Inflammatory macrophage treated with lipopolysaccharide for 4 hours (primary cell): ENCODE data around the gene TAF9B.
A peak's percentile ranks its signal among the peaks of the same experiment; 100 is the strongest.
"Not testable (repeated sequence)": the region's sequence is repeated elsewhere in the genome, so short reads cannot be mapped to it uniquely, and the experiment has no call there.

ENCODE experiments used
- DNase-seq: peaks from one replicate; pipeline ENCODE4 v3.0.0-alpha.2; 2020

The TAF9B gene, protein sequence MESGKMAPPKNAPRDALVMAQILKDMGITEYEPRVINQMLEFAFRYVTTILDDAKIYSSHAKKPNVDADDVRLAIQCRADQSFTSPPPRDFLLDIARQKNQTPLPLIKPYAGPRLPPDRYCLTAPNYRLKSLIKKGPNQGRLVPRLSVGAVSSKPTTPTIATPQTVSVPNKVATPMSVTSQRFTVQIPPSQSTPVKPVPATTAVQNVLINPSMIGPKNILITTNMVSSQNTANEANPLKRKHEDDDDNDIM

DNA sequence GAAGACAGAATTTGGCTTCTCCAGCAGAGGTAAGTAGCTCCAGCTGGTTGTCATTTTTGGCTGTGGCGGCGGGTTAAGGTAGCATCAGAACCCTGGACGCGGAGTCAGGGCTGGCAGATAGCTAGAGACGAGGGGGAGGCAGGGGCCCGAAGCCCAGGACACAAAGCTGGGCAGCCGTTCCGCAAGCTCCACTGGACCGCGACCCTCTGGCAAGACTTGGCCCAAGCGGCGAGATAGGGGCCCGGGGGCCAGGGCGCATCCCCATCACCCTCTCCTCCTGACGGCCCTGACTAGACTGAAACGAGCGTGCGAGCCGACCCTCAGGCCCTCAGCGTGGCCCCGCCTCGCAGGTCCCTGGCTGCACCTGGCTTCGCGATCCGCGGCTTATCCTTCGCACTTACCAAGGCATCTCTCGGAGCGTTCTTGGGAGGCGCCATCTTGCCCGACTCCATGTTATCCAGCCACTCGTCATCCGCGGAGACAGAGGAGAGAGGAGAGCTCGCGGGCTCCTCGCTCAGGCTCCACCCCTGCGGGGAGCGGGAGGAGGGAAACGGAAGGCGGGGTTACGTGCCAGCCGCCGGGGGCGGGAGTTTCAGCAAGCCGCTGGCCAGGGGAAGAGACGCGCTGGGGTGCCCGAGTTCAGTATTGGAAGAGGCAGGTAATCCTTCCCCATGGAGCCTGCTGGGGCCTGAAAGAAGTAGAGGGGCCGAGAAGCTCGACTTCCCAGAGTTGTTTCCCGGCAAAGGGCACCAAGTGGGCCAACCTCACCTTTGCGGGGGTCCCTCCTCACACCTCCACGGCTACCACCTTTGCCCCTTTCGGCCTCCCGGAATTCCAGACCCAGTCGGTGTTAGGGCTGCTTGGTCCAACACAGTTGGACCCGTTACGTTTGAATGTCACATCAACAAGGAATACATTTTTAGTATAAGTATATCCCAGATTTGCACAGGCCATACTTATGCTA, at the start of gene TAF9B:
Gene TAF9B (minus strand): TSS at position 491 of the 964 bp plus-strand sequence. CDS start 39 bp downstream, at position 452.
- peak; percentile 76 for DNase-seq

DNA sequence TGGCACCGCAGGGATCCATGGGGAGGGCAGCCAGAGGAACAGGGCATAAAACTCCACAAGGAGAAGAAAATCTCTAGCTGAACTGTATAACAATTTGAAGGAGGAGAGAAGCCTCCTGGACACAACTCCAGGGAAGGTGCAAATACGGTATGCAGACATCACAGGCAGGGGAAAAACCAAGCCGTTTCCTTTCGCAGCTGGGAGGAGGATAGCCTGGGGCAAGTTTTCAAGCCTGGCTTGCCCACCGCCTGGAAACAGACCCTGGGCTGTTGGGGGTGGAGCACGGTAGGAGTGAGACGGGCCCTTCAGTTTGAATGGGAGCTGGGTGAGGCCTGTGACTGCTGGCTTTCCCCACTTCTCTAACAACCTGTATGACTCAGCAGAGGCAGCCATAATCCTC, 43.4 kb upstream of the TAF9B start:
- DNase-seq = no peak

GRCh38 chrX:78181307-78181706, 41.9 kb upstream of the TAF9B start:
- no peak for DNase-seq

DNA sequence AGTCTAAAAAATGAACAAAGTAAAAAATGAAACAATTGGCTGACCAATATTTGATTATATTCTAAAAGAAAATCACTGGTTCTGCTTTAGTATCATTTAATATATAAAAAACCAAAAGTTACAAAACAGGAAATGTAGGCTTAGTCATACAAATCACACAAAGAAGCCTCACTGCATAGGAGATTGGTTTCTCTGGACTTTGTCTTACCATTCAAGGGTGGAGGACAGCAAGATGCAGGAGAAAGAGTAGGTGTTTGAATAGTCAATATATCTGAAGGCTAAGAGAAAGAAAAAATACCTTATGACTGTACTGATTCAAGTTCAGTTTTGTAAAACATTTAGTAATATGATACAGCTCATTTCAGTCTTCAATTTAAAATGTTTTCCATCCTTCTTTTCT, 28.6 kb upstream of the TAF9B start:
- peak; percentile 0 for DNase-seq

DNA sequence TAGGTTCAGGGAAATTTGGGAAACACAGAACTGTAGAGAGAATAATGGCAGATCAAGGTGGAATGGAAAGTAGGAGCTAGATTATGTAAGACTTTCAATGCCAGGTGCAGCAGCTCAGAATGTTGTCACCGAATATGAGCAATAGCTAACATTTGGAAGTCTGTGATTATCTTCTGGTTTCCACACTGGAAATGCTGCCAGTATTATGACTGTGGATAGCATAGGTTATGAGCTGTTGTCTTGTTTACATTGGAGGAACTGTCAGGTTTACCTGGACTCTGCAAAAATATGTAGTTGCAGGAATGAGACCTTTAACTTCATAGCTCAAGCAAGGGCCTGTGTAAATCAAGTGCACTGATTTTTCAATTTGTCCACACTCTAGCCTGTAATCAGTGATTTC, 26.0 kb upstream of the TAF9B start:
- DNase-seq = no peak

DNA sequence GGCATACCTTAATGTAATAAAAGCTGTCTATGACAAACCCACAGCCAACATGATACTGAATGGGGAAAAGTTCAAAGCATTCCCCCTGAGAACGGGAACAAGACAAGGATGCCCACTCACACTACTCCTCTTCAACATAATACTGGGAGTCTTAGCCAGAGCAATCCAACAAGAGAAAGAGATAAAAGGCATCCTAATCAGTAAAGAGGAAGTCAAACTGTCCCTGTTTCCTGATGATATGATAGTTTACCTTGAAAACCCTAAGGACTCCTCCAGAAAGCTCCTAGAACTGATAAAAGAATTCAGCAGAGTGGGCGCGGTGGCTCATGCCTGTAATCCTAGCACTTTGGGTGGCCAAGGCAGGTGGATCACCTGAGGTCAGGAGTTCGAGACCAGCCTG, 23.7 kb upstream of the TAF9B start:
- not testable (repeated sequence) for DNase-seq

DNA sequence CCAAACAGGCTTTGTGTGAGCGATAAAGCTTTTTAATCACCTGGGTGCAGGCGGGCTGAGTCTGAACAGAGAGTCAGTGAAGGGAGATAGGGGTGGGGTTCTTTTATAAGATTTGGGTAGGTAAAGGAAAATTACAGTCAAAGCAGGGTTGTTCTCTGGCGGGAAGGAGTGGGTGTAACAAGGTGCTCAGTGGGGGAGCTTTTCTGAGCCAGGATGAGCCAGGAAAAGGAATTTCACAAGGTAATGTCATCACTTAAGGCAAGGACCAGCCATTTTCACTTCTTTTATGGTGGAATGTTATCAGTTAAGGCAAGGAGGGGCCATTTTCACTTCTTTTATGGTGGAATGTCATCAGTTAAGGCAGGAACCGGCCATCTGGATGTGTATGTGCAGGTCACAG, 21.3 kb upstream of the TAF9B start:
- not testable (repeated sequence) for DNase-seq

- not testable (repeated sequence) for DNase-seq
These were observed 18.4 kb upstream of the TAF9B start for GRCh38 chrX:78157846-78158245.

GRCh38 chrX:78157373-78157772, 17.9 kb upstream of the TAF9B start:
- DNase-seq = not testable (repeated sequence)

DNA sequence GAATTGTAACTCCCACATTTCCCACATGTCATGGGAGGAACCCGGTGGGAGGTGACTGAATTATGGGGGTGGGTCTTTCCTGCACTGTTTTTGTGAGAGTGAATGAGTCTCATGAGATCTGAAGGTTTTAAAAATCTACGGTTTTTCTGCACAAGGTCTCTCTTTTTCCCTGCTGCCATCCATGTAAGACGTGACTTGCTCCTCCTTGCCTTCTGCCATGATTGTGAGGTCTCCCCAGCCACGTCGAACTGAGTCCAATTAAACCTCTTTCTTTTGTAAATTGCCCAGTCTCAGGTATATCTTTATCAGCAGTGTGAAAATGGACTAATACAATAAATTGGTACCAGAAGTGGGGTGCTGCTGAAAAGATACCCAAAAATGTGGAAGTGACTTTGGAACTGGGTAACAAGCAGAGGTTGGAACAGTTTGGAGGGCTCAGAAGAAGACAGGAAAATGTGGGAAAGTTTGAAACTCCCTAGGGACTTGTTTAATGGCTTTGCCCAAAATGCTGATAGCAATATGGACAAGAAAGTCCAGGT, 7.6 kb upstream of the TAF9B start:
- not testable (repeated sequence) for DNase-seq

DNA sequence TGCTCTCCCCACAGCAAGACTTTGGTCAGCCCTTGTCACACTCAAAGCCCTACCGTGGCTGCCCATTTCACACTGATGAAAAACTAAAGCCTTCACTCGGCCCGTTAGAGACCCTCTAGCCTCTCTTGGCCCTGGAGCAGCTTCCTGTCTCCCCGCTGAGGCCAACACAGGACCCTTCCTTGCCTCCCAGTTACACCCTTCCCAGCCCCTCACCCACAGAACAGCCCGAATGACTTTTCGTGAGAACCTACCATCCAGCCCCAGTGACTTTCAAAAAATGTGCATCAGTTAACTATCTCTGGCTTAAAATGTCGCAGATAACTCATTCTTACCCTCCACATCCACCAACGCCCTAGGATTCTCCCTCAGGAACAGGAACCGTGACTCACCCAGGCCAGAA, 756 bp upstream of the TAF9B start:
- no peak for DNase-seq

GRCh38 chrX:78133238-78133960, 6.1 kb downstream of the TAF9B start:
- no peak for DNase-seq

DNA sequence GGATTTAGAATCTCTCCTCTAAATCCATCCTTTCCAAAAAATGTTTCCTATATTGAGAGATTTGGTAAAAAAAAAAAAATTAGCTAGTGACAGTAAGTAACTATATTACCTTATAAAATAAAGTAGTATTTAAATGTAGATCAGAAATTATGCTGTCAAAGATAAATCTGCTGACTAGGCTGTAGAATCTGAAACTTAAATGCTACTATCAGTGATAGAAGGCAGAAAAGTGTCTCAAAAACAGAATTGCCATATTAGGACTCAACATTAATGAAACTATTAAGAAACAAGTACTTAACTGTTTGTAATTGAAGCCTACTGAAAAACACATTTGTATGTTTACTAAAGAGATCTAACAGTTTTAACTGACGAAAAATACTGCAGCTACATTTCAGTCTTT, 8.3 kb downstream of the TAF9B start:
- DNase-seq = no peak

DNA sequence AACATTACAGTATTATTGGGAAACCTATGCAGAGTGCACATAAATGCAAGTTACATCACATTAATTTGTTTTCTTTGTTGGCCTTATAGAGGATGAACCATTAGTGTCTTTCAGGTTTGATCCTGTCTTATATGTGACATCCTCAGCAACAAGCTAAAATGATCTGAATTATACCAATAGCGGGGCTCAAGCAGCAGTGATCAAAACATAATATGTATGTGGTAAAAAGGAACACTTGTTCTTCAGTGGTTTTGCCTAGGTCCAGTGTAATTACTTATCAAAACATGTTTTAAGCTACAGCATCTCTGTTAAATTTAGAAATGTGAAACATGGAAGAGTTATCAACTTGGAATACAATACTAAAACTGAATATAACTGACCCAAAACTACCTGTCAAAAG, 9.1 kb downstream of the TAF9B start:
- DNase-seq = no peak

- no peak for DNase-seq
These were observed 9.7 kb downstream of the TAF9B start for GRCh38 chrX:78129714-78130113.

- not testable (repeated sequence) for DNase-seq
These were observed 13.7 kb downstream of the TAF9B start for GRCh38 chrX:78125781-78126180.

DNA sequence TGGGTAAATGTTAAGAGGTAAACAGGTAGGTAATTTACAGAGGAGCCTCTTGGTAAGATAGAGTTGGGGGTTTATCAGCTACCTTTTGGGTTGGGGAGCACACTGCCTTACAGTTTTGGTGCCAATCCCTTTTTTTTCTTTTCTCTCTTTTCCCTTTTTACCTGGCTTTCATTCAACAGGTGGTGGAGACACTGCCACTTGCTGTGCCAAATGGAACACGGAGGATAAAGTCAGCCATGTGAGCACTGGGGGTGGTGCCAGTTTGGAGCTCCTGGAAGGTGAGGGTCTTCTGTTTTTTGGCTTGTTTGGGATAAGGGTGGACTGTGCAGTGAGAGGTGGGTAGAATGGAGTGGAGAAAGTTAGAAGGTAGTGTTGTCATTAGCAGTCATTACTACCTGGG, 14.3 kb downstream of the TAF9B start:
- DNase-seq = no peak

DNA sequence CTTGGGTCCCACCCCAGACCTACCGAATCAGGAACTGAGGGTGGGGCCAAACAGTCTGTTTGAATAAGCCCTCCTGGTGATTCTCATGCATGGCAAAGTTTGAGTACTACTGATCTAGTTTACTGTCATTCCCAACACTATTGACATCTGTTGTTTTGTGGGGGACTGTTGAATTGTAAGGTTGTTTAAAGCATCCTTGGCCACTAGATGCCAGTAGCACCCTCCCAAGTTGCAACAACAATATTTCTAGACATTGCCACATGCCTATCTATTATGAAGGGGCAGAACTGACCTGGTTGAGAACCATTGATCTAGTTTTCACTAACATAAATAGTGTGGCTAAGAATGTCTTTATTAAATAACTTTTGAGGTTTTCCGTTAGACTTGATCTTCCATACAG, 15.1 kb downstream of the TAF9B start:
- DNase-seq = no peak

- DNase-seq = no peak
These were observed 16.3 kb downstream of the TAF9B start for GRCh38 chrX:78123190-78123589.

DNA sequence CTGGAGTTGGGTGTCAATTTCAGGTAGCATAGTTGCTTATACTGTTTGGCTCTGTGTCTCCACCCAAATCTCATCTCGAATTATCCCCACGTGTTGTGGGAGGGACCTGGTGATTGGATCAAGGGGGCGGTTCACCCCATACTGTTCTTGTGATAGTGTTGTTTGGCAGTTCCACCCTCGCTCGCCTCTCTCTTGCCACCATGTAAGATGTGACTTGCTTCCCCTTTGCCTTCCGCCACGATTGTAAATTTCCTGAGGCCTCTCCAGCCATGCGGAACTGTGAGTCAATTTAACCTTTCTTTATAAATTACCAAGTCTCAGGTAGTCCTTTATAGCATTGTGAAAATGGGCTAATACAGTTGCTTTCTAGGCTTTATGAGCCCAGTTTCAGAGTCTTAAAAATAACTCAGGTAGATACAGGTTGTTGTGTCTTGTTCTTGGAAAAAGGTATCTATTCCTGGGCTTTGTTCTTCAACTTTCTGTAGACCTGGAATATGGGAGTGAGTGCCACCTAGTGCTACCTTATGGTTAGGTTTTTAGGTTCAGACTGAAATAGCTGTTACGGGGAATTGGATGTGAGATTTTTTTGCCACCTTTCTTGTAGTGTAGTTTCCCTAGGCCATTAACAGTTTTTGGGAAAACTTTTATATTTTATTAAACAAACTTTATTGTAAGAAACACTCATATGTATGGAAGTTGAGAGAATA, 19.8 kb downstream of the TAF9B start:
- no peak for DNase-seq

GRCh38 chrX:78118628-78119027, 20.8 kb downstream of the TAF9B start:
- no peak for DNase-seq

DNA sequence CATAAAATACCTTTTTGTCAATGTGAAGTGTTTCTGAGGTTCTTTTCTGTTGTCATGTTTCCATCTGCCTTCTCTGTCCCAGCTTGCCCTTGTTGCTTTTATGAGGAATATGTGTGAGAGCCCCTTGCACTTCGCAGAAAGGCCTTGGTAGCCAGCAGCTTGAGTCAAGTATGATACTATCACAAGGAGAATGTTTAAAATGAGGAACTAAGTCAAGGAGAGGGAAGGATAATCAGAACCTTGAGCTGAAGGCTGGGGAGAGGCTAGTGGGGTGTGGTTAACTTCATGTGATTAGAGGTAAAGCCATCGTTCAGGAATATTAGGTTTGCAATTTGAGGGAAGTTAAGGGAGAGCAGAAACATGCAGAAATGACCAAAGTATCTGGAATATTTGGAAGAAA, 22.7 kb downstream of the TAF9B start:
- no peak for DNase-seq

GRCh38 chrX:78116365-78116764, 23.1 kb downstream of the TAF9B start:
- no peak for DNase-seq
